Hepatocyte (in vitro differentiated cells): ENCODE data around the gene OLFM2. TPM values are rescaled to one million over a fixed set of nuclear protein-coding genes. Genes with fewer than 3 reads are reported as not detected.
A peak's percentile ranks its signal among the peaks of the same experiment; 100 is the strongest.
"Not testable (repeated sequence)": the region's sequence is repeated elsewhere in the genome, so short reads cannot be mapped to it uniquely, and the experiment has no call there.

ENCODE experiments used
- DNase-seq: peaks from one replicate; pipeline ENCODE4 v3.0.0-alpha.2; 2016; ENCODE audit warnings: low spot score
- H2AFZ ChIP-seq: fragments of 200-600 bp; sonication (generic); 2 replicates; pipeline ENCODE4 v1.6.0; 2016; ENCODE audit warnings: antibody characterized with exemption, mild to moderate bottlenecking
- H3K27ac ChIP-seq: fragments of 200-600 bp; sonication (generic); 2 replicates; pipeline ENCODE4 v1.5.1; 2016; ENCODE audit warnings: mild to moderate bottlenecking
- H3K27me3 ChIP-seq: fragments of 200-600 bp; sonication (generic); 2 replicates; pipeline ENCODE4 v1.6.1; 2016
- H3K36me3 ChIP-seq: fragments of 200-600 bp; sonication (generic); replicated peaks from 2 replicates; pipeline ENCODE4 v1.5.1; 2016; ENCODE audit warnings: low read depth; ENCODE audit not compliant: insufficient read depth
- H3K4me1 ChIP-seq: fragments of 200-600 bp; sonication (generic); 2 replicates; pipeline ENCODE4 v1.5.1; 2016; ENCODE audit warnings: mild to moderate bottlenecking, moderate library complexity; ENCODE audit not compliant: insufficient read depth
- H3K4me2 ChIP-seq: fragments of 200-600 bp; sonication (generic); 2 replicates; pipeline ENCODE4 v1.6.0; 2016
- H3K4me3 ChIP-seq: fragments of 200-600 bp; sonication (generic); 2 replicates; pipeline ENCODE4 v1.5.1; 2016; ENCODE audit warnings: mild to moderate bottlenecking
- H3K79me2 ChIP-seq: fragments of 200-600 bp; sonication (generic); 2 replicates; pipeline ENCODE4 v1.6.0; 2017; ENCODE audit warnings: mild to moderate bottlenecking
- H3K9me2 ChIP-seq: fragments of 200-600 bp; sonication (generic); replicated peaks from 2 replicates; pipeline ENCODE4 v1.6.0; 2017; ENCODE audit warnings: mild to moderate bottlenecking; ENCODE audit not compliant: insufficient read depth
- H3K9me3 ChIP-seq: fragments of 200-600 bp; sonication (generic); 2 replicates; pipeline ENCODE4 v1.5.1; 2016; ENCODE audit warnings: low read depth, mild to moderate bottlenecking
- H4K20me1 ChIP-seq: fragments of 200-600 bp; sonication (generic); 2 replicates; pipeline ENCODE4 v1.6.0; 2016; ENCODE audit warnings: mild to moderate bottlenecking; ENCODE audit not compliant: insufficient read depth, poor library complexity, severe bottlenecking
- EZH2 ChIP-seq: fragments of 200-600 bp; sonication (generic); IDR thresholded peaks from 2 replicates; pipeline ENCODE4 v1.6.1; 2016; ENCODE audit warnings: antibody characterized with exemption, mild to moderate bottlenecking, borderline replicate concordance
- EZH2phosphoT487 ChIP-seq: fragments of 200-600 bp; sonication (generic); IDR thresholded peaks from one replicate; pipeline ENCODE4 v1.6.1; 2018; ENCODE audit warnings: antibody characterized with exemption, mild to moderate bottlenecking, low read depth, moderate library complexity; ENCODE audit not compliant: unreplicated experiment, severe bottlenecking
- WGBS: methylation state at CpG from one replicate; pipeline ENCODE4 v1.1.6; 2016; ENCODE audit warnings: low lambda C conversion rate; ENCODE audit errors: missing lambda C conversion rate; 5-methylcytosine and 5-hydroxymethylcytosine counted together
- polyA plus RNA-seq: library from polyadenylated mRNA; unstranded; fragments of >200 nt; fragmentation: Nextera tagmentation; extraction: Ambion mirVana; gene quantifications from 2 replicates; pipeline ENCODE4 v1.2.1, GENCODE V29; 2016
- total RNA-seq: library from RNA; depleted of rRNA; stranded (reverse); fragments of >200 nt; gene quantifications from 2 replicates; pipeline ENCODE4 v1.2.3, GENCODE V29; 2014
- TF ChIP-seq, protein P1 (sequence below): fragments of 200-600 bp; sonication (generic); IDR thresholded peaks from 2 replicates; pipeline ENCODE4 v1.5.1; 2016; ENCODE audit warnings: antibody characterized with exemption, mild to moderate bottlenecking; ENCODE audit not compliant: poor library complexity

Gene OLFM2
- total and polyA plus RNA-seq, 2 experiments from 2014 or later = 33.1 to 36.5 TPM

- WGBS = 74% methylated on average over 4 of the region's 4 CpGs
- Histone ChIP-seq H3K4me2 (no peak overlapping the region), H4K20me1 (no peaks in the 10 kb centered on the region), H2AFZ (no peak overlapping the region), H3K27me3 (no peaks in the 10 kb centered on the region), H3K9me3 (no peaks in the 10 kb centered on the region), H3K27ac (no peak overlapping the region), H3K36me3 (no peaks in the 10 kb centered on the region), H3K4me3 (no peak overlapping the region), H3K79me2 (no peaks in the 10 kb centered on the region), H3K4me1 (no peaks in the 10 kb centered on the region), H3K9me2 (no peaks in the 10 kb centered on the region)
- TF ChIP-seq, protein P1, sequence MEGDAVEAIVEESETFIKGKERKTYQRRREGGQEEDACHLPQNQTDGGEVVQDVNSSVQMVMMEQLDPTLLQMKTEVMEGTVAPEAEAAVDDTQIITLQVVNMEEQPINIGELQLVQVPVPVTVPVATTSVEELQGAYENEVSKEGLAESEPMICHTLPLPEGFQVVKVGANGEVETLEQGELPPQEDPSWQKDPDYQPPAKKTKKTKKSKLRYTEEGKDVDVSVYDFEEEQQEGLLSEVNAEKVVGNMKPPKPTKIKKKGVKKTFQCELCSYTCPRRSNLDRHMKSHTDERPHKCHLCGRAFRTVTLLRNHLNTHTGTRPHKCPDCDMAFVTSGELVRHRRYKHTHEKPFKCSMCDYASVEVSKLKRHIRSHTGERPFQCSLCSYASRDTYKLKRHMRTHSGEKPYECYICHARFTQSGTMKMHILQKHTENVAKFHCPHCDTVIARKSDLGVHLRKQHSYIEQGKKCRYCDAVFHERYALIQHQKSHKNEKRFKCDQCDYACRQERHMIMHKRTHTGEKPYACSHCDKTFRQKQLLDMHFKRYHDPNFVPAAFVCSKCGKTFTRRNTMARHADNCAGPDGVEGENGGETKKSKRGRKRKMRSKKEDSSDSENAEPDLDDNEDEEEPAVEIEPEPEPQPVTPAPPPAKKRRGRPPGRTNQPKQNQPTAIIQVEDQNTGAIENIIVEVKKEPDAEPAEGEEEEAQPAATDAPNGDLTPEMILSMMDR = peak; percentile 40
- TF ChIP-seq EZH2 = no peak
- no peak for DNase-seq
Observed at GRCh38 chr19:9848060-9848459, 88.3 kb downstream of the OLFM2 start.

DNA sequence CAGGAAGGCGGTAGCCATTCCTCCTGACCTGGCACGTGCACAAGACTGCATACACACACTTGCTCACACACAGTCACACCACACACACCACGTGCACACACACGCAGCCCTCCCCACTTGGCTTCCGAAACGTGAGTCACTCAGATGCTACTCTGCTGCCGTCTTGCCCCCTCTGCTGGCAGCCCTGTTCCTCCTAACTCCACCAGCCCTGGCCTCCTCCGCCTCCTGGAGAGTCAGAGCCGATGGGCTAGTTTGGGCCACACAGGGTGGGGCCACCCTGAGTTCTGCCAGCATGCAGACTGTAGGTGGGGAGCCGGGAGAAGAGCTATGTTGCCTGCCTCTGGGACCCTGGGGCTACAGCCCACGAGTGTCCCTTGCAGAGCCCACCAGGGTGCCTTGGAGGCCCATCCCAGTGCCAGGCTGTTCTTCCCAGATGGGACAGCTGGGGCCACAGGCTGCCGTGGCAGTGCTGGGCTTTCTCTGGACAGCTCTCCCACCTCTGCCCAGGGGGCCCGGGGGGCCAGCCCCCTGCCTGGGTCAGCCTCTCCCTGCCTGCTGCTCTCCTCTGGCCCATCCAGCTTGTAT lies 89.1 kb downstream of the OLFM2 start:
- H3K27me3 ChIP-seq = no peaks in the 10 kb centered on the region
- H3K79me2 ChIP-seq = no peaks in the 10 kb centered on the region
- H4K20me1 ChIP-seq = no peaks in the 10 kb centered on the region
- no peaks in the 10 kb centered on the region for H3K9me2 ChIP-seq
- TF ChIP-seq, protein P1 = peak; percentile 41
- TF ChIP-seq EZH2phosphoT487 = no peak
- TF ChIP-seq EZH2 = no peak
- H3K4me1 ChIP-seq = no peaks in the 10 kb centered on the region
- H3K27ac ChIP-seq = no peak overlapping the region
- no peak overlapping the region for H3K4me2 ChIP-seq
- H3K4me3 ChIP-seq = no peak overlapping the region
- no peaks in the 10 kb centered on the region for H3K9me3 ChIP-seq
- H3K36me3 ChIP-seq = no peaks in the 10 kb centered on the region
- WGBS = 60% methylated on average over 13 of the region's 13 CpGs
- H2AFZ ChIP-seq = no peak overlapping the region
- peak; percentile 73 for DNase-seq

DNA sequence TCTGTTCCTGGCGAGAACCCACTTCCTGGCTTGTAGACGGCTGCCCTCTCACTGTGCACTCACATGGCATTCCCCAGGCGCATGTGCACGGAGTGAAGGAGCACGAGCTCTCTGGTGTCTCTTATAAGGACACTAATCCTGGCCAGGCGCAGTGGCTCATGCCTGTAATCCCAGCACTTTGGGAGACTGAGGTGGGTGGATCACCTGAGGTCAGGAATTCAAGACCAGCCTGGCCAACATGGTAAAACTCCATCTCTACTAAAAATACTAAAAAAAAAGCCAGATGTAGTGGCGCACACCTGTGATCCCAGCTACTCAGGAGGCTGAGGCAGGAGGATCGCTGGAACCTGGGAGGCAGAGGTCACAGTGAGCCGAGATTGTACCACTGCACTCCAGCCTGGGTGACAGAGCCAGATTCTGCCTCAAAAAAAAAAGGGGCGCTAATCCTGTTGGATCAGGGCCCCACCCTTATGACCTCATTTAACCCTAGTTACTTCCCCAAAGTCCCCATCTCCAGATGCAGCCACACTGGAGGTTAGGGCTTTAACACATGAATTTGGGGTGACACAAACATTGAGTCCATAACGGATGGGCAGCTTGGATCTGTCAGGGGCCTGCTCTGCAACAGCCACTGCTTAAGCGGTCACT lies 92.6 kb downstream of the OLFM2 start:
- not testable (repeated sequence) for H3K27me3 ChIP-seq, H4K20me1 ChIP-seq, H3K4me2 ChIP-seq, H3K27ac ChIP-seq, H3K4me1 ChIP-seq, H3K36me3 ChIP-seq, H3K9me2 ChIP-seq, H3K9me3 ChIP-seq, H3K4me3 ChIP-seq, H3K79me2 ChIP-seq, H2AFZ ChIP-seq, DNase-seq
- 98% methylated on average over 12 of the region's 12 CpGs for WGBS

GRCh38 chr19:9842834-9843625 lies 93.3 kb downstream of the OLFM2 start:
- Histone ChIP-seq H3K79me2 (peaks cover 5% of the 10 kb centered on the region), H4K20me1 (no peaks in the 10 kb centered on the region), H3K4me1 (no peaks in the 10 kb centered on the region), H3K9me2 (no peaks in the 10 kb centered on the region), H3K27me3 (no peaks in the 10 kb centered on the region), H3K36me3 (no peaks in the 10 kb centered on the region), H3K4me3 (no peak overlapping the region), H3K9me3 (no peaks in the 10 kb centered on the region), H2AFZ (no peak overlapping the region), H3K4me2 (no peak overlapping the region), H3K27ac (no peak overlapping the region)
- 97% methylated on average over 9 of the region's 9 CpGs for WGBS
- DNase-seq = no peak
- TF ChIP-seq, protein P1 = no peak
- TF ChIP-seq EZH2phosphoT487 = no peak
- TF ChIP-seq EZH2 = no peak
